Urinary bladder (tissue), 4 donors: ENCODE results near the gene HPSE2. TPM values are rescaled to one million over a fixed set of nuclear protein-coding genes. Genes with fewer than 3 reads are reported as not detected.
"Not testable (repeated sequence)": the region's sequence is repeated elsewhere in the genome, so short reads cannot be mapped to it uniquely, and the experiment has no call there.

ENCODE experiments used
- DNase-seq: peaks from one replicate; pipeline ENCODE4 v3.0.0-alpha.2; 2015; ENCODE audit errors: extremely low spot score
- H3K27ac ChIP-seq: one replicate; pipeline ENCODE4 v1.5.1; 2013; ENCODE audit warnings: low read depth, mild to moderate bottlenecking, moderate library complexity
- H3K36me3 ChIP-seq: one replicate; pipeline ENCODE4 v1.6.1; 2013; ENCODE audit warnings: mild to moderate bottlenecking, moderate library complexity; ENCODE audit not compliant: insufficient read depth
- H3K4me1 ChIP-seq: one replicate; pipeline ENCODE4 v1.6.1; 2013; ENCODE audit warnings: mild to moderate bottlenecking, moderate library complexity; ENCODE audit not compliant: insufficient read depth
- H3K4me3 ChIP-seq: one replicate; pipeline ENCODE4 v1.5.1; 2013; ENCODE audit warnings: low read depth, low read length
- WGBS: extraction: QIAGEN DNeasy Blood & Tissue Kit; methylation state at CpG from one replicate; pipeline ENCODE4 v1.1.7; 2013; 5-methylcytosine and 5-hydroxymethylcytosine counted together
- polyA plus RNA-seq: library from polyadenylated mRNA; stranded (reverse); fragments of 200-250 nt; gene quantifications from one replicate; pipeline ENCODE4 v1.2.3, GENCODE V29; 2013
- total RNA-seq: library from RNA; depleted of rRNA; stranded (reverse); fragments of >200 nt; gene quantifications from one replicate; pipeline ENCODE4 v1.2.3, GENCODE V29; 2014
- donor health status: healthy with polysubstance abuse.
- donor health status: healthy.

The HPSE2 gene
- total and polyA plus RNA-seq, 2 donors: 46.3 to 48.1 TPM

DNA sequence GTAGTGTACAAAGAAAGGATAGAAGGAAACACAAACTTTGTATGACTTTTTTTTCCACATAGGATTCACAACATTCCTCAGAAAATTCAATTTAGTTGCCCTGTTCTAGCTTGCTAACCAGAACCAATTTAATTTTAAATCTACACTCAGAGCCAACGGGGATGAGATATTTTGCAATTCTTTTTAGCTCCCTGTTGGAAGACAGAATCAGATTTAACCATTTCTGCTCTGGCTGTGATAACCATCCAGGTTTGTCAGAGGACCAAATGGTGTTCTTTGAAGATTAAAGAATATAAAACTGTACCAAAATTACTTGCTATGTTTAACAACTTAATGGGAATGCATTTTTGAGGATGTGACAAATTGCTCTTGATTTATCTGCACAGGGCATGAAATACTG, 319.7 kb downstream of the HPSE2 start:
- no peak overlapping the region for H3K4me3 ChIP-seq
- 16% methylated on average over 1 of the region's 1 CpG for WGBS
- H3K4me1 ChIP-seq: no peaks in the 10 kb centered on the region

DNA sequence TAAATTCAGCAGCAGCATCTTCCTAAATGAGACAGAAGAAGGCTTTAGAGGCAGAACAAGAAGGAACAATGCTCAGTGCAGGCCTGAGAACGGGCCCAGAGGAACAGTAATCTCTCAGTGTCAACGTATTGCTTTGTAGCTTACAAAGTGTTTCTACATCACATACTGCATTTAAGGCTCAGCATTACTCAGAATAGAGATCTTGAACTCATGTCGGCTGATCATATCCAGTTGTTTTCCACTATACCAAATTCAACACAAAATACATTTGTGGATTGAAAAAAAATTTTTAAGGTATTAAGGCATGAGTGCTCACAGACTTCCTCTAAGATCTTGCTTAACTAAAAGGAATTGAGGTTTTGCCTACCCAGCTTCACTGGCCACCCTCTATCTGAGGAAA, 325.1 kb downstream of the HPSE2 start:
- Histone ChIP-seq H3K4me3 (no peak overlapping the region), H3K4me1 (no peaks in the 10 kb centered on the region), H3K36me3 (no peaks in the 10 kb centered on the region), H3K27ac (no peak overlapping the region)
- 64% methylated on average over 3 of the region's 3 CpGs for WGBS
- DNase-seq: no peak

More for the DNA sequence above, 319.7 kb downstream of the HPSE2 start:
- Histone ChIP-seq H3K36me3 (no peaks in the 10 kb centered on the region), H3K27ac (no peak overlapping the region)
- no peak for DNase-seq

DNA sequence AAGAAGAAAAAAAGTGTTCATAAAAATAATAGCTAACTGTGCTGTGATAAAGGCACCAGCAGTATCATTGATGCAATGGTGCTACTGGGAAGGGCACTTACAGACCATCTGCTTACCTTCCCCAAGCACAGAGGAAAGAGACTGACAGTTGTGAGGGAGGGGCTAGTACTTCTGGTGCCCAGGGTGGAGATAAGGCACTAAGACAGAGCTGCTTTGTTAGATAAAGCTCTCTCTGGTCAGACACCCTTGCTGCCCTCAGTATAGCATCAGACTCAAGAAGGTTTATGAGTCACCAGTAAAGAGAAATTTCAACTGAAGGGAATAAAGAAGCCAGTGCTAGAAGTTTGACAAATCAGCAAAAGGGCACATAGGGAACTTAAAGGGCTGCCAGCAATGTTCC, 325.6 kb downstream of the HPSE2 start:
- no peak for DNase-seq
- Histone ChIP-seq H3K27ac (no peak overlapping the region), H3K4me1 (no peaks in the 10 kb centered on the region), H3K36me3 (no peaks in the 10 kb centered on the region), H3K4me3 (no peak overlapping the region)

DNA sequence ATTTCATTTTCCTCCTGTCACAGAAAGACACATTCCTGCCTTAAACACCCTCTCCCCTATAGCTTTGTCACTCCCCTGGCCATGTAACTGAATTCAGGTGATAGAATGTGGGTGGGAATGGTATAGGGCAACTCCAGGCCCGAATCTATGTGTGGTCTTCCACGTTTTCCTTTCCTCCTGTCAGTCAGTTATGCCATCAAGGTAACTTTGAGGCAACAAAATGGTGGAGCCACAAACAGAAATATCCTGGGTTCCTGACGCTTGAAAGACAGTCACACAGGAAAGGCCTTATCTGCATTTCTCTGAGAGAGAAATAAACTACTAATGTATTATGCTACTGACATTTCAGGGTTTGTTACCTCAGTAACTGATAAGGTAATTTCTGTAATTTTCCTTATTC, 326.8 kb downstream of the HPSE2 start:
- no peak overlapping the region for H3K4me3 ChIP-seq
- no peaks in the 10 kb centered on the region for H3K4me1 ChIP-seq
- no peak for DNase-seq
- no peak overlapping the region for H3K27ac ChIP-seq
- no peaks in the 10 kb centered on the region for H3K36me3 ChIP-seq
- 89% methylated on average over 3 of the region's 3 CpGs for WGBS

DNA sequence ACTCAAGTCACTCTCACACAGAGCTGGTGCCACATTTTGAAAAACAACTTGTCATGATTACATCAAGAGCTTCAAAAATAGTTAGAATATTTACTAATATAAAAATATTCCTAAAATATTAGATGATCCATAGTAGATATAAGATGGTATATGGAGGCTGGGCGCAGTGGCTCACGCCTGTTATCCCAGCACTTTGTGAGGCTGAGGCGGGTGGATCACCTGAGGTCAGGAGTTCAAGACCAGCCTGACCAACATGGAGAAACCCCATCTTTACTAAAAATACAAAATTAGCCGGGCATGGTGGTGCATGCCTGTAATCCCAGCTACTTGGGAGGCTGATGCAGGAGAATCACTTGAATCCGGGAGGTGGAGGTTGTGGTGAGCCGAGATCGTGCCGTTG, 327.4 kb downstream of the HPSE2 start:
- H3K4me1 ChIP-seq, H3K36me3 ChIP-seq, DNase-seq, H3K27ac ChIP-seq, H3K4me3 ChIP-seq: not testable (repeated sequence)
- 97% methylated on average over 8 of the region's 8 CpGs for WGBS

DNA sequence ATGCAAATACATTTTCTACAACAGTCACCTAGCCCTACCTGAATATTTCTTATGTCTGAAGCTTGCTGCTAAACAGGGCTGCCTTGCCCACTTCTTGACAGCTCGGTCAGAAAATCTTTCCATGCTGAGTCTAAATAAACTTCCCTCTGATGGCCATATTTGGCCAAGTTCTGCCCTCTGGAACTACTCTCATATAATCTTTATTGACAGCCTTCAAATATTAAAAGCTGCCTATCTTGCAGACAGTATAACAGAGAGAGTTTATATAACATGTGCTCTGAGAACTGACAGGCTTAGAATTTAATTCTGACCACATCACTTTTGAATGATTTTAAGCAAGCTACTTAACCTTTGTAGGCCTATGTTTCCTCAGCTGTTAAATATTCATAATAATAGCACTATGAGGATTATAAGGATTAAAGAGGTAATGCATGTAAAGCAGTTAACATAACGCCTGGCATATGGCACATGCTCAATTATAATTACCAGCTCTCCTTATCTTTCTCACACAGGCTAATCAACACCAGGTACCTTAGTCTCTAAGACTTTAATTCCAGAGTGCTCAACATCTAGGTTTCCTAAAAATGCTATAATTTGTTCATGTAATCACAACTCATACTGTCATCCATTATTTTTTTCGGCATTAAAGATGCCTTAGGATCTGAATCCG, 334.1 kb downstream of the HPSE2 start:
- H3K27ac ChIP-seq: no peak overlapping the region
- no peaks in the 10 kb centered on the region for H3K4me1 ChIP-seq
- 78% methylated on average over 4 of the region's 4 CpGs for WGBS
- DNase-seq: no peak
- no peak overlapping the region for H3K4me3 ChIP-seq
- no peaks in the 10 kb centered on the region for H3K36me3 ChIP-seq

DNA sequence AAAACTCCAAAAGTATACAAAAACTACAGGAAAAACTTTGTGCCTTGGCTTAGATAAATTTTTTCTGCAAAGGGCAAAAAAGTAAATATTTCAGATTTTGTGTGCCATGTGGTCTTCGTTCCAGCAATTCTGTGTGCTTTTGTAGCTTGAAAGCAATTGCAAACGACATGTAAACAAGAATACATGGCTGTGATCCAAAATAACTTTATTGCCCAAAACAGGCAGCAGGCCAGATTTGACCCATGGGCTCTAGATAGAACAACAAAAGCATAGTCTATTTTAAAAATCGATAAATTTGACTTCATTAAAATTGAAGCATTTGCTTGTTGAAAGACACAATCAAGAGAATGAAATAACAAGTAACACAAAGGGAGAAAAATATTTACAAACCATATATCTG, 336.6 kb downstream of the HPSE2 start:
- no peak for DNase-seq
- WGBS: 48% methylated on average over 3 of the region's 3 CpGs
- Histone ChIP-seq H3K27ac (no peak overlapping the region), H3K36me3 (no peaks in the 10 kb centered on the region), H3K4me1 (no peaks in the 10 kb centered on the region), H3K4me3 (no peak overlapping the region)

DNA sequence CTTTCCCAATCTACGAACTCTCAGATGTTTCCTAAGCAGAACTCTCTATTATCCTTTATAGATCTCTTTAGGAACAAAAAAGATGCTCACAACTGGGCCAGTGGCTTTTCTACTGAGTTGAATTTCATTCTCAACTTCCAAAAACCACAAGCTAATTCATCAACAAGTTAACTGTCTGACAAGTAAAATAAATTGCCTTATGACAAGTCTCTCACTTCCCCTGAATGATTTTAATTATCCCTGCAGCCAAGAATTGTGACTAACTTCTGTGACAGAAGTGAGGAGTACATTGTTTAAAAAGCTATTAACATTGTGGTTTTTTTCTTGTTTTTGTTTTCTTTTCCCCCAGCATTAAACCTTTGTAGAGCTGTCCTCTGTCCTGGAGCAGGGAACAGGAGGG, 343.1 kb downstream of the HPSE2 start:
- H3K27ac ChIP-seq: no peak overlapping the region
- H3K36me3 ChIP-seq: no peaks in the 10 kb centered on the region
- H3K4me1 ChIP-seq: no peaks in the 10 kb centered on the region
- no peak overlapping the region for H3K4me3 ChIP-seq
- no peak for DNase-seq
- WGBS: 93% methylated on average over 1 of the region's 1 CpG

DNA sequence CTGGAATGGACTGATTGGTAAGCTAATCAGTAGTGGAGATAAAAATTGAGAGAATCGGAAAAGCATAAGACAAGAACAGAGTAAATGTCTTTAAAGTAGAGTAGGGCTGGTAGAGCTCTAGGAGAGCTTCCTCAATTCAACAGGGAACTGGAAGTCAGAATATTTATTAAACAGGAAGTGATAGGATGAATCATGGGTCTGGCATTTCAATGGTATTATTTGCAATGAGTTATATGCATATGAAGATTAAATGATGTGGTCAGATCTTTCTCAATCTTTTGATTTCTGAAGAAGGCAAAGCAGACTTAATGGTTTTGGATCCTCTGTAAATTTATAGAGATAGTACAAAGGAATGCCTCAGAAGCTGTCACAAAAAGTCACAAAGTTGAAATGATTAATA, 349.0 kb downstream of the HPSE2 start:
- Histone ChIP-seq H3K4me1 (no peaks in the 10 kb centered on the region), H3K4me3 (no peak overlapping the region), H3K36me3 (no peaks in the 10 kb centered on the region), H3K27ac (no peak overlapping the region)
- 88% methylated on average over 1 of the region's 1 CpG for WGBS
- DNase-seq: no peak

DNA sequence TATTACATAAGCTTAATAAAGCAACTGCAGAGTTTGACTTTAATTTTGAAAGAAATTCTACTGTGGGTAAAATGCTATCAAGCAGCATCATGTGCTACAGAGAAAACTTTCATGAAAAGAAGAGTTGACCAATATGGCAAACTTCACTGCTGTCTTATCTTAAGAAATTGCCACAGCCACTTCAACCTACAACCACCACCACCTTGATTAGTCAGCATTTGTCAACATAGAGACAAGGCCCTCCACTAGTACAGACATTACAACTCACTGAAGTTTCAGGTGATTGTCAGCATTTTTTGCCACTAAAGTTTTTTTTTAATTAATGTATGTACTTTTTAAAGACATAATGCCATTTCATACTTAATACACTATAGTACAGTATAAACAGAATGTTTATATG, 350.3 kb downstream of the HPSE2 start:
- Histone ChIP-seq H3K4me3 (no peak overlapping the region), H3K27ac (no peak overlapping the region), H3K4me1 (no peaks in the 10 kb centered on the region), H3K36me3 (no peaks in the 10 kb centered on the region)
- DNase-seq: no peak

DNA sequence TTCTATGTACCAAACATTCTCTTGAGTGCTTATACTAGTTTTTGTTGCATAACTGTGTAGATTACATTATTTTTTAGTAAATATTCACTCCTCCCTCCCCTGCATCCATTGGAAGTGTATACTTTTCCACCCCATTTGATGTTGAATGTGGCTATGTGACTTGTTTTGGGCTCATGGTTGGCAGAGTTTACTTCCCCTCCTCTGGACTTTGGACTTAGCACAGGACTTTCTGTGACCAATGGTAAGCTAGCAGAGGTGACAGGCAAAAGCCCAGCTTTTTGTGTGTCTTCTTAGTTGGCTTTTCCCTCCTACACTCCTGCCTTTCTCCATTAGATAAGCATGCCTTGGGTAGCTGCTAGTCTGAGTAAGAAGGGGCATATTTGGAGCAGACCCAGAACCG, 353.9 kb downstream of the HPSE2 start:
- Histone ChIP-seq H3K27ac (no peak overlapping the region), H3K4me1 (no peaks in the 10 kb centered on the region), H3K4me3 (no peak overlapping the region), H3K36me3 (no peaks in the 10 kb centered on the region)
- 91% methylated on average over 1 of the region's 1 CpG for WGBS
- DNase-seq: no peak

DNA sequence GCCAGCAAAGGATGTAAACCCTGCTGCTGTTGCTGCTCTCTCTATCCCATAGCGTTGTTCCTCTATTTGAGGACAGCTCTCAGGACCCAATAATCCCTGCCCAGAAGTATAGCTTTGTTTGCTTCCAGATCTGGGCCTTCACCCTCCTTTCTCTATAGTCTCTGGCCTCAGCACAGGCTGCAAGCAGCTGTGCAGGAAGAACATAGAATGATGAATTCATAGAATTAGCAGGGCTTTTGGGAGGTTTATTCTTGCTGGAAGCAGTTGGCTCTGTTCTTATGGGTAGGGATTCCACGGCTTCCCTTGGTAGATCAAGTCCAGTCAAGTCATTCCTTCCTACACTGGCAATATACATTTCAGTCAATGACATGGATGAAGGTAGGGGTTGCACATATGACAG, 354.7 kb downstream of the HPSE2 start:
- no peak for DNase-seq
- Histone ChIP-seq H3K4me1 (no peaks in the 10 kb centered on the region), H3K4me3 (no peak overlapping the region), H3K36me3 (no peaks in the 10 kb centered on the region), H3K27ac (no peak overlapping the region)
- WGBS: 41% methylated on average over 2 of the region's 2 CpGs

DNA sequence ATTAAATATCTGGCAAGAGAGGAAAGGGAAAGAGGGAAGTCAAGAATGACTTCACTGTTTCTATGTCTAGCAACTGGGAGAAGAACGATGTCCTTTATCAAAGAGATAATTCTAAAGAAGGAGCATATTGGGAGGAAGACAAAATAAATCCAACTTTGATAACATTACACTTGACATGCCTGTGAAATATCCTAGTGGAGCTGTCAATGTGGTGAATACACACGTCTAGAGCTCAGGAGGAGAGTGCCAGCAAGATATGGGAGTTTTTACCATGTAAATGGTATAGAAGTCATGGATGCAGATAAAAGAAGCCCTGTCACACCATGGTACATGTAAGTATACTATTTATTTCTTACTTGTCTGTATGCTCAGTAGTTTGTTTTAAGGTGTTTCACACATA, 356.7 kb downstream of the HPSE2 start:
- H3K27ac ChIP-seq: no peak overlapping the region
- no peaks in the 10 kb centered on the region for H3K36me3 ChIP-seq
- H3K4me3 ChIP-seq: no peak overlapping the region
- WGBS: 35% methylated on average over 2 of the region's 2 CpGs
- DNase-seq: no peak
- no peaks in the 10 kb centered on the region for H3K4me1 ChIP-seq

DNA sequence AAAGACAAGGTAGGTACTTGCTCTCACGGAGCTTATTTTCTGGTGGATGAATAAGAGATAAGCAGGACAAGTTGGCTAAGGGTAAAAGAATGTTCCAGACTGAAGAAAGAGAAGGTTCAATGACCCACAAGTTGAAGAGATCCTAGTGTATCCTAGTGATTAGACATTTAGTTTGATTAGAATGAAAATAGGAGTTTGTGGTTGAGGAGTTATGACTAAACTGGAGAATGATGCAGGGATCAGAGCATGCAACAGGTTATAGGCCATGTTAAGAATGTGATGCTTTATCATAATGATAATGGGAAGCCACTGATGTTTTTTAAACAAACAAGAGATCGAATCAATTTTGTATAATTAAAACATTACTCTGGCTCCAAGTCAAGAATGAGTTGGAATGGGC, 357.2 kb downstream of the HPSE2 start:
- Histone ChIP-seq H3K36me3 (no peaks in the 10 kb centered on the region), H3K4me3 (no peak overlapping the region), H3K4me1 (no peaks in the 10 kb centered on the region), H3K27ac (no peak overlapping the region)
- WGBS: 35% methylated on average over 2 of the region's 2 CpGs
- no peak for DNase-seq

DNA sequence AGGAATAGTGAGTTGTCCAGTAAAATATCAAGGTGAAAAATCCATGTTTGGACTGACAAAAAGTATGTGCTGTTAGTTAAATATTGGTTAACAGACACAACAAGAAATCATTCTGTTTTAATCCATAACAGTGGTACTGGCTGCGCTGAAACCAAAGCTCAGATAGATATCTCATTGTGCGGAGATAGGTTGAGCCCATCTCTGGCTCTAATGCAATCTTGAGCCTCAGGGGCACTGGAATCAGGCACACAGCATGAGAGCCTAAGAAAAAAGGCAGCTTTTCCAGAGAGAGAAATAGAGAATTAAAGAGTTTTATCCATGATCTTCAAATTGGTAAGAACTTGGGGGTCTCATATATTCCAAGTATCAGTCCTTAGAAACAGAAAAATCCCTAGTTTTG, 373.7 kb downstream of the HPSE2 start:
- H3K36me3 ChIP-seq: no peaks in the 10 kb centered on the region
- no peaks in the 10 kb centered on the region for H3K4me1 ChIP-seq
- H3K27ac ChIP-seq: no peak overlapping the region
- no peak overlapping the region for H3K4me3 ChIP-seq
- 98% methylated on average over 2 of the region's 2 CpGs for WGBS
- DNase-seq: no peak
